H1 (cell line): Measurements from ENCODE around the gene UGT1A7. TPM values are rescaled to one million over a fixed set of nuclear protein-coding genes. Genes with fewer than 3 reads are reported as not detected.

Experiments
- CEBPB ChIP-seq: IDR thresholded peaks from 2 replicates; pipeline ENCODE4 v1.6.1; 2012; ENCODE audit warnings: low read depth, low read length
- HDAC6 ChIP-seq: IDR thresholded peaks from one replicate; pipeline ENCODE4 v1.7.1; 2012; ENCODE audit warnings: low read depth, mild to moderate bottlenecking, inconsistent platforms, low read length, moderate library complexity
- KDM4A ChIP-seq: IDR thresholded peaks from one replicate; pipeline ENCODE4 v1.7.1; 2012; ENCODE audit warnings: low read depth, mild to moderate bottlenecking, moderate library complexity, low read length, inconsistent platforms; ENCODE audit not compliant: severe bottlenecking
- KDM5A ChIP-seq: fragments of 200-600 bp; IDR thresholded peaks from 2 replicates; pipeline ENCODE4 v1.7.1; 2012; ENCODE audit warnings: mild to moderate bottlenecking, low read length, inconsistent platforms, mixed read lengths
- SIN3A ChIP-seq, 2 experiments: IDR thresholded peaks in 1 of 2; conservative IDR thresholded peaks in 1 of 2; 2 replicates each; pipeline ENCODE4 v1.6.1; 2011 to 2012; ENCODE audit warnings: low read length in 2 of 2, improper control_type of control experiment in 1 of 2, low read depth in 1 of 2, mild to moderate bottlenecking in 1 of 2
- SP1 ChIP-seq: IDR thresholded peaks from 2 replicates; pipeline ENCODE4 v1.6.1; 2011; ENCODE audit warnings: low read depth, low read length
- polyA plus RNA-seq, 7 experiments: library from polyadenylated mRNA; depleted of rRNA in 3 of 7; stranded (reverse) in 5 of 7; unstranded in 2 of 7; fragments of >200 nt in 5 of 7; fragments of 200-250 nt in 2 of 7; gene quantifications; 1 replicate in 5 of 7; 2 replicates in 1 of 7; 4 replicates in 1 of 7; pipeline versions ENCODE4 v1.2.1 to v1.2.3, GENCODE V29; 2011 to 2013; ENCODE audit warnings: missing spikeins in 2 of 7, mixed read lengths in 2 of 7
- total RNA-seq: library from RNA; stranded (reverse); fragmentation: NEBNext Ultra II Directional; extraction: Animal tissue kit (Norgen Biotek cat#: 25700); gene quantifications from 2 replicates; pipeline ENCODE4 v1.2.1, GENCODE V29; 2021
- TF ChIP-seq, protein P1 (sequence below): fragments of 300-600 bp; sonication (generic); IDR thresholded peaks from 2 replicates; pipeline ENCODE4 v1.7.1; 2012; ENCODE audit warnings: low read length, moderate library complexity, mild to moderate bottlenecking, inconsistent platforms; ENCODE audit not compliant: insufficient replicate concordance
- TF ChIP-seq, protein P2 (sequence below): IDR thresholded peaks from 2 replicates; pipeline ENCODE4 v1.6.1; 2012; ENCODE audit warnings: inconsistent platforms
- TF ChIP-seq, protein P3 (sequence below): IDR thresholded peaks from 2 replicates; pipeline ENCODE4 v1.6.1; 2011; ENCODE audit warnings: low read length, improper control_type of control experiment

Gene UGT1A7
- total and polyA plus RNA-seq, 2 of the 8 experiments (the other 6 are each of a cell fraction or from before 2014, with no cell fraction given), result not detected

DNA sequence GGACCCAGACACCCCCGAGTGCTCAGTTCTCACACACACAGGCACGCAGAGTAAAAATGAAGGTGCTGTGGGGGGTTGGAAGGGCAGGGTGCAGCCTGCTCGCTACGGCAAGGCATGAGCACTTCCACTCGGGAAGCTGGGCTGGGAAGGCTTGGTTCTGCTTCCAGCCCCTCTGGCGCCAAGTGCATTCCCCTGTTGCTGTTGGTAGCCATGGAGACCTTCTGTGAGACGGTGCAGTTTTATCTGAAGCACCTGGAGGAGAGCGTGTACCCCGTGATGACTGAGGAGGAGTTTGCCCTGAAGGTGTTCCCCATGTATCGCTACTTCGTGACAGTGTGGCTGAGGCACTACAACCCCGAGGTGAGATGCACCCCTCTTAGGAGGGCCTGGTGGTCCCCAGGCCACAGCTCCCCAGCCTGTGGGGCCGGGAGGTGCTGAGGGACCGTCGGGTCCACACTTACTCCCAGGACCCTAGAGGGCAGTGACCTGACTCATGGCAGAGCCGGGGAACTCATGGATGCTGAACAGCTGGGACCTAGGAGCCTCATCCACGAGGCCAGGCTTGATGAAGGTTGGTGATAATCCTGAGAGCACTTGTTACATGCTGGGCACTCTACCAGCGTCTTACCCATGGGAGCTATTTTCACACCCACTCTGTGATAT is 111.9 kb downstream of the UGT1A7 start (continued):
- TF ChIP-seq, protein P1, sequence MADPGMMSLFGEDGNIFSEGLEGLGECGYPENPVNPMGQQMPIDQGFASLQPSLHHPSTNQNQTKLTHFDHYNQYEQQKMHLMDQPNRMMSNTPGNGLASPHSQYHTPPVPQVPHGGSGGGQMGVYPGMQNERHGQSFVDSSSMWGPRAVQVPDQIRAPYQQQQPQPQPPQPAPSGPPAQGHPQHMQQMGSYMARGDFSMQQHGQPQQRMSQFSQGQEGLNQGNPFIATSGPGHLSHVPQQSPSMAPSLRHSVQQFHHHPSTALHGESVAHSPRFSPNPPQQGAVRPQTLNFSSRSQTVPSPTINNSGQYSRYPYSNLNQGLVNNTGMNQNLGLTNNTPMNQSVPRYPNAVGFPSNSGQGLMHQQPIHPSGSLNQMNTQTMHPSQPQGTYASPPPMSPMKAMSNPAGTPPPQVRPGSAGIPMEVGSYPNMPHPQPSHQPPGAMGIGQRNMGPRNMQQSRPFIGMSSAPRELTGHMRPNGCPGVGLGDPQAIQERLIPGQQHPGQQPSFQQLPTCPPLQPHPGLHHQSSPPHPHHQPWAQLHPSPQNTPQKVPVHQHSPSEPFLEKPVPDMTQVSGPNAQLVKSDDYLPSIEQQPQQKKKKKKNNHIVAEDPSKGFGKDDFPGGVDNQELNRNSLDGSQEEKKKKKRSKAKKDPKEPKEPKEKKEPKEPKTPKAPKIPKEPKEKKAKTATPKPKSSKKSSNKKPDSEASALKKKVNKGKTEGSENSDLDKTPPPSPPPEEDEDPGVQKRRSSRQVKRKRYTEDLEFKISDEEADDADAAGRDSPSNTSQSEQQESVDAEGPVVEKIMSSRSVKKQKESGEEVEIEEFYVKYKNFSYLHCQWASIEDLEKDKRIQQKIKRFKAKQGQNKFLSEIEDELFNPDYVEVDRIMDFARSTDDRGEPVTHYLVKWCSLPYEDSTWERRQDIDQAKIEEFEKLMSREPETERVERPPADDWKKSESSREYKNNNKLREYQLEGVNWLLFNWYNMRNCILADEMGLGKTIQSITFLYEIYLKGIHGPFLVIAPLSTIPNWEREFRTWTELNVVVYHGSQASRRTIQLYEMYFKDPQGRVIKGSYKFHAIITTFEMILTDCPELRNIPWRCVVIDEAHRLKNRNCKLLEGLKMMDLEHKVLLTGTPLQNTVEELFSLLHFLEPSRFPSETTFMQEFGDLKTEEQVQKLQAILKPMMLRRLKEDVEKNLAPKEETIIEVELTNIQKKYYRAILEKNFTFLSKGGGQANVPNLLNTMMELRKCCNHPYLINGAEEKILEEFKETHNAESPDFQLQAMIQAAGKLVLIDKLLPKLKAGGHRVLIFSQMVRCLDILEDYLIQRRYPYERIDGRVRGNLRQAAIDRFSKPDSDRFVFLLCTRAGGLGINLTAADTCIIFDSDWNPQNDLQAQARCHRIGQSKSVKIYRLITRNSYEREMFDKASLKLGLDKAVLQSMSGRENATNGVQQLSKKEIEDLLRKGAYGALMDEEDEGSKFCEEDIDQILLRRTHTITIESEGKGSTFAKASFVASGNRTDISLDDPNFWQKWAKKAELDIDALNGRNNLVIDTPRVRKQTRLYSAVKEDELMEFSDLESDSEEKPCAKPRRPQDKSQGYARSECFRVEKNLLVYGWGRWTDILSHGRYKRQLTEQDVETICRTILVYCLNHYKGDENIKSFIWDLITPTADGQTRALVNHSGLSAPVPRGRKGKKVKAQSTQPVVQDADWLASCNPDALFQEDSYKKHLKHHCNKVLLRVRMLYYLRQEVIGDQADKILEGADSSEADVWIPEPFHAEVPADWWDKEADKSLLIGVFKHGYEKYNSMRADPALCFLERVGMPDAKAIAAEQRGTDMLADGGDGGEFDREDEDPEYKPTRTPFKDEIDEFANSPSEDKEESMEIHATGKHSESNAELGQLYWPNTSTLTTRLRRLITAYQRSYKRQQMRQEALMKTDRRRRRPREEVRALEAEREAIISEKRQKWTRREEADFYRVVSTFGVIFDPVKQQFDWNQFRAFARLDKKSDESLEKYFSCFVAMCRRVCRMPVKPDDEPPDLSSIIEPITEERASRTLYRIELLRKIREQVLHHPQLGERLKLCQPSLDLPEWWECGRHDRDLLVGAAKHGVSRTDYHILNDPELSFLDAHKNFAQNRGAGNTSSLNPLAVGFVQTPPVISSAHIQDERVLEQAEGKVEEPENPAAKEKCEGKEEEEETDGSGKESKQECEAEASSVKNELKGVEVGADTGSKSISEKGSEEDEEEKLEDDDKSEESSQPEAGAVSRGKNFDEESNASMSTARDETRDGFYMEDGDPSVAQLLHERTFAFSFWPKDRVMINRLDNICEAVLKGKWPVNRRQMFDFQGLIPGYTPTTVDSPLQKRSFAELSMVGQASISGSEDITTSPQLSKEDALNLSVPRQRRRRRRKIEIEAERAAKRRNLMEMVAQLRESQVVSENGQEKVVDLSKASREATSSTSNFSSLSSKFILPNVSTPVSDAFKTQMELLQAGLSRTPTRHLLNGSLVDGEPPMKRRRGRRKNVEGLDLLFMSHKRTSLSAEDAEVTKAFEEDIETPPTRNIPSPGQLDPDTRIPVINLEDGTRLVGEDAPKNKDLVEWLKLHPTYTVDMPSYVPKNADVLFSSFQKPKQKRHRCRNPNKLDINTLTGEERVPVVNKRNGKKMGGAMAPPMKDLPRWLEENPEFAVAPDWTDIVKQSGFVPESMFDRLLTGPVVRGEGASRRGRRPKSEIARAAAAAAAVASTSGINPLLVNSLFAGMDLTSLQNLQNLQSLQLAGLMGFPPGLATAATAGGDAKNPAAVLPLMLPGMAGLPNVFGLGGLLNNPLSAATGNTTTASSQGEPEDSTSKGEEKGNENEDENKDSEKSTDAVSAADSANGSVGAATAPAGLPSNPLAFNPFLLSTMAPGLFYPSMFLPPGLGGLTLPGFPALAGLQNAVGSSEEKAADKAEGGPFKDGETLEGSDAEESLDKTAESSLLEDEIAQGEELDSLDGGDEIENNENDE, result no peak
- no peak for TF ChIP-seq CEBPB
- no peak for TF ChIP-seq SIN3A (conservative IDR thresholded peaks at IDR 0.05 in 1 of 2, IDR thresholded peaks at IDR 0.05 in 1 of 2; ENCODE audit: low read depth in 1 of 2, low read length in 2 of 2)
- no peak for TF ChIP-seq HDAC6
- no peak for TF ChIP-seq KDM5A
- TF ChIP-seq, protein P2, sequence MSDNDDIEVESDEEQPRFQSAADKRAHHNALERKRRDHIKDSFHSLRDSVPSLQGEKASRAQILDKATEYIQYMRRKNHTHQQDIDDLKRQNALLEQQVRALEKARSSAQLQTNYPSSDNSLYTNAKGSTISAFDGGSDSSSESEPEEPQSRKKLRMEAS, result no peak
- TF ChIP-seq, protein P3, sequence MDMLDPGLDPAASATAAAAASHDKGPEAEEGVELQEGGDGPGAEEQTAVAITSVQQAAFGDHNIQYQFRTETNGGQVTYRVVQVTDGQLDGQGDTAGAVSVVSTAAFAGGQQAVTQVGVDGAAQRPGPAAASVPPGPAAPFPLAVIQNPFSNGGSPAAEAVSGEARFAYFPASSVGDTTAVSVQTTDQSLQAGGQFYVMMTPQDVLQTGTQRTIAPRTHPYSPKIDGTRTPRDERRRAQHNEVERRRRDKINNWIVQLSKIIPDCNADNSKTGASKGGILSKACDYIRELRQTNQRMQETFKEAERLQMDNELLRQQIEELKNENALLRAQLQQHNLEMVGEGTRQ, result no peak
- TF ChIP-seq SP1, result no peak
- no peak for TF ChIP-seq KDM4A
